Spinal cord (tissue), 10 donors: ENCODE results near the gene GPR158. TPM values are rescaled to one million over a fixed set of nuclear protein-coding genes. Genes with fewer than 3 reads are reported as not detected.

Source experiments
- DNase-seq, 6 donors: peaks; one replicate each; pipeline versions ENCODE4 v3.0.0 to v3.0.0-alpha.2; 2013 to 2015; ENCODE audit warnings: low spot score in 6 of 6, low read depth in 4 of 6
- H3K27ac ChIP-seq: one replicate; pipeline ENCODE4 v1.5.1; 2013; ENCODE audit warnings: low read depth, low read length, control low read depth
- H3K27me3 ChIP-seq: one replicate; pipeline ENCODE4 v1.6.1; 2013; ENCODE audit warnings: low read length; ENCODE audit not compliant: control insufficient read depth, insufficient read depth
- H3K36me3 ChIP-seq: one replicate; pipeline ENCODE4 v1.6.1; 2013; ENCODE audit warnings: low read length; ENCODE audit not compliant: control insufficient read depth, insufficient read depth
- H3K4me1 ChIP-seq: one replicate; pipeline ENCODE4 v1.6.1; 2013; ENCODE audit warnings: low read length; ENCODE audit not compliant: control insufficient read depth, insufficient read depth
- H3K4me3 ChIP-seq: one replicate; pipeline ENCODE4 v1.5.1; 2013; ENCODE audit warnings: low read depth, low read length, control low read depth
- H3K9me3 ChIP-seq: one replicate; pipeline ENCODE4 v1.6.1; 2013; ENCODE audit warnings: low read length; ENCODE audit not compliant: control insufficient read depth, insufficient read depth
- WGBS: methylation state at CpG from one replicate; pipeline ENCODE4 v1.1.5; 2013; ENCODE audit warnings: missing lambda C conversion rate; ENCODE audit not compliant: insufficient coverage; 5-methylcytosine and 5-hydroxymethylcytosine counted together
- polyA plus RNA-seq, 2 donors: library from polyadenylated mRNA; unstranded; fragments of 120-200 nt; gene quantifications; one replicate each; pipeline ENCODE4 v1.2.1, GENCODE V29; 2013; ENCODE audit not compliant: insufficient read length in 2 of 2
- total RNA-seq, 2 donors: library from RNA; depleted of rRNA in 1 of 2; stranded (reverse); fragments of 120-200 nt in 1 of 2; fragments of >200 nt in 1 of 2; gene quantifications; one replicate each; pipeline versions ENCODE4 v1.2.3 to v1.2.4, GENCODE V29; 2013 to 2014
- donor health status: healthy.

The GPR158 gene
- total and polyA plus RNA-seq, 4 donors = 3.5 to 24.6 (median 9.3) TPM

GRCh38 chr10:25501912-25502311 lies 327.1 kb downstream of the GPR158 start:
- H3K27me3 ChIP-seq = no peaks in the 10 kb centered on the region
- H3K27ac ChIP-seq = no peak overlapping the region
- H3K4me1 ChIP-seq = no peaks in the 10 kb centered on the region
- DNase-seq = peak in 1 of 6 donors; percentile 60
- H3K9me3 ChIP-seq = no peaks in the 10 kb centered on the region
- H3K4me3 ChIP-seq = no peak overlapping the region
- no peaks in the 10 kb centered on the region for H3K36me3 ChIP-seq
- WGBS = 76% methylated on average over 4 of the region's 4 CpGs

- no peaks in the 10 kb centered on the region for H3K27me3 ChIP-seq
- no CpG with 5 or more reads among the region's 1 CpG for WGBS
- no peak overlapping the region for H3K27ac ChIP-seq
- H3K4me1 ChIP-seq = no peaks in the 10 kb centered on the region
- no peaks in the 10 kb centered on the region for H3K9me3 ChIP-seq
- DNase-seq = peak in 1 of 6 donors; percentile 68
- no peaks in the 10 kb centered on the region for H3K36me3 ChIP-seq
- H3K4me3 ChIP-seq = no peak overlapping the region
These were observed 327.7 kb downstream of the GPR158 start for GRCh38 chr10:25502453-25502852.

- no peaks in the 10 kb centered on the region for H3K9me3 ChIP-seq
- 75% methylated on average over 2 of the region's 3 CpGs for WGBS
- DNase-seq = no peak
- no peak overlapping the region for H3K27ac ChIP-seq
- H3K36me3 ChIP-seq = no peaks in the 10 kb centered on the region
- no peaks in the 10 kb centered on the region for H3K4me1 ChIP-seq
- no peak overlapping the region for H3K4me3 ChIP-seq
- H3K27me3 ChIP-seq = no peaks in the 10 kb centered on the region
These were observed 329.5 kb downstream of the GPR158 start for GRCh38 chr10:25504306-25504705.

- DNase-seq = no peak
- Histone ChIP-seq H3K9me3 (no peaks in the 10 kb centered on the region), H3K4me1 (no peaks in the 10 kb centered on the region), H3K27ac (no peak overlapping the region), H3K36me3 (no peaks in the 10 kb centered on the region), H3K4me3 (no peak overlapping the region), H3K27me3 (no peaks in the 10 kb centered on the region)
- 83% methylated on average over 1 of the region's 3 CpGs for WGBS
These were observed 330.0 kb downstream of the GPR158 start for GRCh38 chr10:25504838-25505237.

- 93% methylated on average over 2 of the region's 3 CpGs for WGBS
- H3K4me3 ChIP-seq = no peak overlapping the region
- no peaks in the 10 kb centered on the region for H3K36me3 ChIP-seq
- H3K27me3 ChIP-seq = no peaks in the 10 kb centered on the region
- no peaks in the 10 kb centered on the region for H3K9me3 ChIP-seq
- H3K27ac ChIP-seq = no peak overlapping the region
- no peaks in the 10 kb centered on the region for H3K4me1 ChIP-seq
- DNase-seq = no peak
These were observed 330.7 kb downstream of the GPR158 start for GRCh38 chr10:25505466-25505865.

- no peaks in the 10 kb centered on the region for H3K9me3 ChIP-seq
- no peaks in the 10 kb centered on the region for H3K36me3 ChIP-seq
- H3K4me1 ChIP-seq = no peaks in the 10 kb centered on the region
- DNase-seq = no peak
- H3K4me3 ChIP-seq = no peak overlapping the region
- H3K27me3 ChIP-seq = no peaks in the 10 kb centered on the region
- no peak overlapping the region for H3K27ac ChIP-seq
- WGBS = 60% methylated on average over 1 of the region's 2 CpGs
These were observed 332.1 kb downstream of the GPR158 start for GRCh38 chr10:25506821-25507335.

- Histone ChIP-seq H3K4me1 (no peaks in the 10 kb centered on the region), H3K9me3 (no peaks in the 10 kb centered on the region), H3K27me3 (no peaks in the 10 kb centered on the region), H3K4me3 (no peak overlapping the region), H3K36me3 (no peaks in the 10 kb centered on the region), H3K27ac (no peak overlapping the region)
- DNase-seq = no peak
- 76% methylated on average over 4 of the region's 5 CpGs for WGBS
These were observed 333.5 kb downstream of the GPR158 start for GRCh38 chr10:25508112-25508815.

- no peak overlapping the region for H3K4me3 ChIP-seq
- no peaks in the 10 kb centered on the region for H3K36me3 ChIP-seq
- no peaks in the 10 kb centered on the region for H3K4me1 ChIP-seq
- no peak overlapping the region for H3K27ac ChIP-seq
- DNase-seq = peak in 1 of 6 donors; percentile 46
- H3K27me3 ChIP-seq = no peaks in the 10 kb centered on the region
- H3K9me3 ChIP-seq = no peaks in the 10 kb centered on the region
- WGBS = 40% methylated on average over 1 of the region's 6 CpGs
These were observed 334.4 kb downstream of the GPR158 start for GRCh38 chr10:25509151-25509550.

- no peaks in the 10 kb centered on the region for H3K27me3 ChIP-seq
- no CpG with 5 or more reads among the region's 2 CpGs for WGBS
- no peak overlapping the region for H3K27ac ChIP-seq
- H3K4me1 ChIP-seq = no peaks in the 10 kb centered on the region
- H3K9me3 ChIP-seq = no peaks in the 10 kb centered on the region
- H3K4me3 ChIP-seq = no peak overlapping the region
- H3K36me3 ChIP-seq = no peaks in the 10 kb centered on the region
- DNase-seq = no peak
These were observed 347.5 kb downstream of the GPR158 start for GRCh38 chr10:25522294-25522693.

- WGBS = 96% methylated on average over 3 of the region's 4 CpGs
- Histone ChIP-seq H3K4me1 (no peaks in the 10 kb centered on the region), H3K4me3 (no peak overlapping the region), H3K9me3 (no peaks in the 10 kb centered on the region), H3K27ac (no peak overlapping the region), H3K36me3 (no peaks in the 10 kb centered on the region), H3K27me3 (no peaks in the 10 kb centered on the region)
- DNase-seq = no peak
These were observed 348.3 kb downstream of the GPR158 start for GRCh38 chr10:25522946-25523608.
